Stimulated activated CD4-positive, alpha-beta T cell treated with anti-CD3 and anti-CD28 coated beads, Interleukin-15, amount 100 ng/mL, for 1 hour (primary cell): ENCODE data around the gene RANBP3.
"Not testable (repeated sequence)": the region's sequence is repeated elsewhere in the genome, so short reads cannot be mapped to it uniquely, and the experiment has no call there.

Experiments
- DNase-seq, 2 donors: peaks; one replicate each; pipeline ENCODE4 v3.0.0-alpha.2; 2020; ENCODE audit warnings: low read depth in 1 of 2, low spot score in 1 of 2

RANBP3 gene

GRCh38 chr19:5988517-5989387 is 10.8 kb upstream of the RANBP3 start:
- DNase-seq, result no peak

- peak; percentile 34 to 55 for DNase-seq
Measured at GRCh38 chr19:5987077-5987818, 9.3 kb upstream of the RANBP3 start.

- DNase-seq, result not testable (repeated sequence)
Measured at GRCh38 chr19:5985837-5986236, 7.9 kb upstream of the RANBP3 start.

- no peak for DNase-seq
Measured at GRCh38 chr19:5985098-5985783, 7.3 kb upstream of the RANBP3 start.

- no peak for DNase-seq
Measured at GRCh38 chr19:5984600-5984999, 6.7 kb upstream of the RANBP3 start.

- no peak for DNase-seq
Measured at GRCh38 chr19:5983367-5983955, 5.5 kb upstream of the RANBP3 start.

GRCh38 chr19:5978606-5979552 is 939 bp upstream of the RANBP3 start:
- DNase-seq, result no peak

GRCh38 chr19:5977222-5977784 is 637 bp downstream of the RANBP3 start:
- no peak for DNase-seq

GRCh38 chr19:5976768-5977167 is 1.2 kb downstream of the RANBP3 start:
- DNase-seq, result no peak

GRCh38 chr19:5975388-5975728 is 2.6 kb downstream of the RANBP3 start:
- DNase-seq, result no peak

GRCh38 chr19:5974721-5975387 is 3.1 kb downstream of the RANBP3 start:
- no peak for DNase-seq

GRCh38 chr19:5973867-5974635 is 3.9 kb downstream of the RANBP3 start:
- DNase-seq, result no peak

- DNase-seq, result no peak
Measured at GRCh38 chr19:5973376-5973775, 4.6 kb downstream of the RANBP3 start.

GRCh38 chr19:5972355-5972731 is 5.6 kb downstream of the RANBP3 start:
- DNase-seq, result no peak

- no peak for DNase-seq
Measured at GRCh38 chr19:5971714-5972354, 6.1 kb downstream of the RANBP3 start.

- no peak for DNase-seq
Measured at GRCh38 chr19:5969476-5969875, 8.5 kb downstream of the RANBP3 start.

GRCh38 chr19:5968431-5969373 is 9.2 kb downstream of the RANBP3 start:
- DNase-seq, result no peak
